ENCODE results near the gene NFIA. TPM values are rescaled to one million over a fixed set of nuclear protein-coding genes. Genes with fewer than 3 reads are reported as not detected.

NFIA gene
- total RNA-seq, 4 donors from 2014 or later, result 134 to 183 (median 148) TPM

DNA sequence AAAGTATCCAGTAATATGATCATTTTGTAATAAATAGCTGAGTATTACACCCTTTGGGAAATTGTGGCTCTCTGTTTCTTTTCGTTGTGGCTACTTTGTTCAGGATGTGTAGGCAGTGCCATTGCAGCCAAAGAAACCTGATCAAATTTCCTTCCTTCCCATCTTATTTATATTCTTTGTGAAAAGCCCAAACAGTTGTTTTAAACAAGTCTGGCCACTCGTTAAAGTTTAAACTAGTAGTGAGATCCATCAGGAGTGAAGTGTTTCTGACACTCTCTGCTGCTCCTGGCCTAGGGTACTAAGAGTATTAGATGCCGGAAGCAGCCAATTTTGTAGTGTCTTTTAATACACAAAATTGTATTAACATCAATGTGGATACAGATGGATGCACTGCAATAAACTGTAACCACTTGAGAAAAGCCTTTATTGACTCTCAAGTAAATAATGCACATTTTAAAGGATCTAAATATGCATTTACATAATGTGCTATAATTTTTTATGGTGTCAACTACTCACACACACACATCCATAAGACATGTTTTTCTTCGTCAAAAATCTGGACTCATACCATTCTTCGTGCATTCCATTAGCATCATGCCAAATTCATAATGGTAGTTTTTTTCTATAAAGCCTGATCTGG is 317.9 kb downstream of the NFIA start:
- Histone ChIP-seq H3K27me3 (no peaks in the 10 kb centered on the region), H3K36me3 (peaks cover 0 to 6% (median 0%) of the 10 kb centered on the region in 4 donors), H3K9me3 (no peaks in the 10 kb centered on the region), H3K4me1 (peaks cover 13 to 69% (median 60%) of the 10 kb centered on the region in 4 donors), H3K27ac (replicated peaks in 1 of 4) (peak overlapping the region; percentile 24 to 67 (median 56)), H3K4me3 (no peak overlapping the region)
- 45% methylated on average over 5 of the region's 5 CpGs for WGBS
- no peak for TF ChIP-seq POLR2AphosphoS5 (IDR thresholded peaks at IDR 0.05)
- no peak for DNase-seq (ENCODE audit: extremely low spot score)
- intact Hi-C loops (cut with DNase I), result no loop called here

DNA sequence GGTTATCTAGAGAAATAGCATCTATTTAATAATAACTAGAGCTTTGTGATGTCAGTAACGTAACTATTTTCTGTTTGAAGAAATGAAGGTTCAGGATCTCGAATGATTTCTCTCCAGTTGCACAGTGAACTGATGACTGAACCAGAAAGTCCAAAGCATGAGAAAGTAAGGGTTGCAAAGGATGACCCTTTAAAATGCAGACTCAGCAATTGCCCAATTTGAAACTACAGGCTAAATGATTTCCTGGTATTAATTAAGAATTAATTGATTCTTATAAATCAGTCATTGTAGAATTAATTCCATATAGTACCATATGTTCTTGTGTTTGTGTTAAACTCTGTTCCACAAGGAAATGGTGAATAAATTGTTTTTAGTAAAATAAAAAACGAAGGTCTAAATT is 318.6 kb downstream of the NFIA start:
- intact Hi-C loops (cut with DNase I), result no loop called here

GRCh38 chr1:61403679-61404596 is 321.6 kb downstream of the NFIA start:
- WGBS, result 29% methylated on average over 12 of the region's 12 CpGs
- intact Hi-C loops (cut with DNase I), result no loop called here
- DNase-seq (ENCODE audit: extremely low spot score), result peak; percentile 39

More for the DNA sequence above, 318.6 kb downstream of the NFIA start:
- 90% methylated on average over 3 of the region's 3 CpGs for WGBS
- H3K27me3 ChIP-seq, result no peaks in the 10 kb centered on the region
- DNase-seq (ENCODE audit: extremely low spot score), result no peak
- peaks cover 13 to 69% (median 60%) of the 10 kb centered on the region in 4 donors for H3K4me1 ChIP-seq
- no peak overlapping the region for H3K4me3 ChIP-seq
- no peaks in the 10 kb centered on the region for H3K9me3 ChIP-seq
- H3K36me3 ChIP-seq, result peaks cover 0 to 11% (median under 1%) of the 10 kb centered on the region in 4 donors
- no peak for TF ChIP-seq POLR2AphosphoS5 (IDR thresholded peaks at IDR 0.05)
- no peak for TF ChIP-seq EP300 (IDR thresholded peaks at IDR 0.05)
- TF ChIP-seq, protein P1, sequence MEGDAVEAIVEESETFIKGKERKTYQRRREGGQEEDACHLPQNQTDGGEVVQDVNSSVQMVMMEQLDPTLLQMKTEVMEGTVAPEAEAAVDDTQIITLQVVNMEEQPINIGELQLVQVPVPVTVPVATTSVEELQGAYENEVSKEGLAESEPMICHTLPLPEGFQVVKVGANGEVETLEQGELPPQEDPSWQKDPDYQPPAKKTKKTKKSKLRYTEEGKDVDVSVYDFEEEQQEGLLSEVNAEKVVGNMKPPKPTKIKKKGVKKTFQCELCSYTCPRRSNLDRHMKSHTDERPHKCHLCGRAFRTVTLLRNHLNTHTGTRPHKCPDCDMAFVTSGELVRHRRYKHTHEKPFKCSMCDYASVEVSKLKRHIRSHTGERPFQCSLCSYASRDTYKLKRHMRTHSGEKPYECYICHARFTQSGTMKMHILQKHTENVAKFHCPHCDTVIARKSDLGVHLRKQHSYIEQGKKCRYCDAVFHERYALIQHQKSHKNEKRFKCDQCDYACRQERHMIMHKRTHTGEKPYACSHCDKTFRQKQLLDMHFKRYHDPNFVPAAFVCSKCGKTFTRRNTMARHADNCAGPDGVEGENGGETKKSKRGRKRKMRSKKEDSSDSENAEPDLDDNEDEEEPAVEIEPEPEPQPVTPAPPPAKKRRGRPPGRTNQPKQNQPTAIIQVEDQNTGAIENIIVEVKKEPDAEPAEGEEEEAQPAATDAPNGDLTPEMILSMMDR (IDR thresholded peaks at IDR 0.05), result no peak
- no peak for TF ChIP-seq POLR2A (IDR thresholded peaks at IDR 0.05; ENCODE audit: low read depth)
- no peak overlapping the region for H3K27ac ChIP-seq (replicated peaks in 1 of 4)

GRCh38 chr1:61404597-61405376 is 322.4 kb downstream of the NFIA start:
- TF ChIP-seq, protein P1 (IDR thresholded peaks at IDR 0.05), result no peak
- no peak for TF ChIP-seq POLR2AphosphoS5 (IDR thresholded peaks at IDR 0.05)
- TF ChIP-seq EP300 (IDR thresholded peaks at IDR 0.05), result no peak
- TF ChIP-seq POLR2A (IDR thresholded peaks at IDR 0.05; ENCODE audit: low read depth), result no peak
- H3K36me3 ChIP-seq, result peaks cover 23 to 38% (median 36%) of the 10 kb centered on the region in 4 donors
- H3K27me3 ChIP-seq, result no peaks in the 10 kb centered on the region
- H3K27ac ChIP-seq (replicated peaks in 1 of 4), result peak overlapping the region; percentile 4 to 41 (median 32)
- H3K9me3 ChIP-seq, result no peaks in the 10 kb centered on the region
- WGBS, result 37% methylated on average over 4 of the region's 4 CpGs
- no peak overlapping the region for H3K4me3 ChIP-seq
- intact Hi-C loops (cut with DNase I), result no loop called here
- no peak for DNase-seq (ENCODE audit: extremely low spot score)
- H3K4me1 ChIP-seq, result peaks cover 13 to 44% (median 36%) of the 10 kb centered on the region in 4 donors

More at GRCh38 chr1:61403679-61404596, 321.6 kb downstream of the NFIA start:
- Histone ChIP-seq H3K27ac (replicated peaks in 1 of 4) (peak overlapping the region; percentile 4 to 54 (median 38)), H3K9me3 (no peaks in the 10 kb centered on the region), H3K27me3 (no peaks in the 10 kb centered on the region), H3K4me3 (no peak overlapping the region), H3K36me3 (peaks cover 16 to 33% (median 30%) of the 10 kb centered on the region in 4 donors), H3K4me1 (peaks cover 13 to 53% (median 44%) of the 10 kb centered on the region in 4 donors)
- TF ChIP-seq EP300 (IDR thresholded peaks at IDR 0.05) (no peak), POLR2AphosphoS5 (IDR thresholded peaks at IDR 0.05) (peak in 1 of 2 donors; percentile 27), POLR2A (IDR thresholded peaks at IDR 0.05; ENCODE audit: low read depth) (no peak)
- TF ChIP-seq, protein P1 (IDR thresholded peaks at IDR 0.05), result no peak

All from esophagus muscularis mucosa (tissue), 4 donors.